ENCODE results near the gene BRD4. TPM values are rescaled to one million over a fixed set of nuclear protein-coding genes. Genes with fewer than 3 reads are reported as not detected.
"Not testable (repeated sequence)": the region's sequence is repeated elsewhere in the genome, so short reads cannot be mapped to it uniquely, and the experiment has no call there.

BRD4 gene
- total and polyA plus RNA-seq, 2 donors from 2014 or later, result 14.3 to 107 TPM

- H3K9ac ChIP-seq (ENCODE audit: low read length in 3 of 3), result no peak overlapping the region
- peak in 1 of 5 donors; percentile 39 for DNase-seq
- no peak overlapping the region for H3K4me3 ChIP-seq (ENCODE audit: low read length in 3 of 3)
- intact Hi-C loops (cut with DNase I), result no loop called here
- H3K27ac ChIP-seq (ENCODE audit: low read depth in 2 of 2, low read length in 2 of 2), result no peak overlapping the region
- no peak for FAIRE-seq
- TF ChIP-seq, protein P1, sequence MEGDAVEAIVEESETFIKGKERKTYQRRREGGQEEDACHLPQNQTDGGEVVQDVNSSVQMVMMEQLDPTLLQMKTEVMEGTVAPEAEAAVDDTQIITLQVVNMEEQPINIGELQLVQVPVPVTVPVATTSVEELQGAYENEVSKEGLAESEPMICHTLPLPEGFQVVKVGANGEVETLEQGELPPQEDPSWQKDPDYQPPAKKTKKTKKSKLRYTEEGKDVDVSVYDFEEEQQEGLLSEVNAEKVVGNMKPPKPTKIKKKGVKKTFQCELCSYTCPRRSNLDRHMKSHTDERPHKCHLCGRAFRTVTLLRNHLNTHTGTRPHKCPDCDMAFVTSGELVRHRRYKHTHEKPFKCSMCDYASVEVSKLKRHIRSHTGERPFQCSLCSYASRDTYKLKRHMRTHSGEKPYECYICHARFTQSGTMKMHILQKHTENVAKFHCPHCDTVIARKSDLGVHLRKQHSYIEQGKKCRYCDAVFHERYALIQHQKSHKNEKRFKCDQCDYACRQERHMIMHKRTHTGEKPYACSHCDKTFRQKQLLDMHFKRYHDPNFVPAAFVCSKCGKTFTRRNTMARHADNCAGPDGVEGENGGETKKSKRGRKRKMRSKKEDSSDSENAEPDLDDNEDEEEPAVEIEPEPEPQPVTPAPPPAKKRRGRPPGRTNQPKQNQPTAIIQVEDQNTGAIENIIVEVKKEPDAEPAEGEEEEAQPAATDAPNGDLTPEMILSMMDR (IDR thresholded peaks at IDR 0.05; ENCODE audit: borderline replicate concordance, extremely low read depth, insufficient read depth), result no peak
- peaks cover 0 to 3% (median 0%) of the 10 kb centered on the region in 3 donors for H3K4me1 ChIP-seq (ENCODE audit: control insufficient read depth in 2 of 3, insufficient read depth in 2 of 3, low read depth in 1 of 3, low read length in 3 of 3)
- no peaks in the 10 kb centered on the region for H3K9me3 ChIP-seq (ENCODE audit: control insufficient read depth in 2 of 3, insufficient read depth in 1 of 3, low read length in 3 of 3)
- H3K36me3 ChIP-seq (ENCODE audit: control insufficient read depth in 2 of 3, insufficient read depth in 3 of 3, low read length in 3 of 3), result peaks cover 0 to 58% (median 30%) of the 10 kb centered on the region in 3 donors
- no peaks in the 10 kb centered on the region for H3K27me3 ChIP-seq (ENCODE audit: control insufficient read depth, insufficient read depth, low read length)
Measured at GRCh38 chr19:15368051-15368632, 35.8 kb upstream of the BRD4 start.

- Histone ChIP-seq H3K9ac (ENCODE audit: low read length in 3 of 3) (no peak overlapping the region), H3K4me1 (ENCODE audit: control insufficient read depth in 2 of 3, insufficient read depth in 2 of 3, low read depth in 1 of 3, low read length in 3 of 3) (peaks cover 0 to 3% (median 0%) of the 10 kb centered on the region in 3 donors), H3K9me3 (ENCODE audit: control insufficient read depth in 2 of 3, insufficient read depth in 1 of 3, low read length in 3 of 3) (no peaks in the 10 kb centered on the region), H3K27ac (ENCODE audit: low read depth in 2 of 2, low read length in 2 of 2) (no peak overlapping the region), H3K36me3 (ENCODE audit: control insufficient read depth in 2 of 3, insufficient read depth in 3 of 3, low read length in 3 of 3) (peaks cover 0 to 53% (median 30%) of the 10 kb centered on the region in 3 donors), H3K4me3 (ENCODE audit: low read length in 3 of 3) (no peak overlapping the region), H3K27me3 (ENCODE audit: control insufficient read depth, insufficient read depth, low read length) (no peaks in the 10 kb centered on the region)
- TF ChIP-seq, protein P1 (IDR thresholded peaks at IDR 0.05; ENCODE audit: borderline replicate concordance, extremely low read depth, insufficient read depth), result no peak
- DNase-seq, result peak in 1 of 5 donors; percentile 1
- intact Hi-C loops (cut with DNase I), result no loop called here
- FAIRE-seq, result no peak
Measured at GRCh38 chr19:15367439-15367838, 35.1 kb upstream of the BRD4 start.

DNA sequence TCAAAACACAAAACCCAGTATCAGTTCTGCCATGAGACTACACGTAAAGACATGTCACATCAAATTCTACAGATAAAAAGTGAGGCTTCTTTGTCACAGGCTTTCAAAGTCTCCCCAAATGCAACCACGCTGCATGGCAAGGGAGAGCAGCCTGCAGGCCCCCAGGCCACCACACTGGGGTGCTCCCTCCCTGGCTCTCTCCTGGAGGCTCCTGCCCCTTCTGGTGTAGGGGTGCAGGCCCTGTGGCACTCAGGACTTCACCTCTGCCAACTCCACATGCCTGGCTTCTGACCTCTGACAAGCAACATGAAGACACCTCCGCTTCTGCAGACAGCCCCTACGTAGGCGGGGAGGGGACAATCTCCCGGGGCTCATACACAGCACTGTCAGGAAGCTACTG, 32.9 kb upstream of the BRD4 start:
- Histone ChIP-seq H3K27ac (ENCODE audit: low read depth in 2 of 2, low read length in 2 of 2) (no peak overlapping the region), H3K4me1 (ENCODE audit: control insufficient read depth in 2 of 3, insufficient read depth in 2 of 3, low read depth in 1 of 3, low read length in 3 of 3) (peaks cover 0 to 3% (median 0%) of the 10 kb centered on the region in 3 donors), H3K36me3 (ENCODE audit: control insufficient read depth in 2 of 3, insufficient read depth in 3 of 3, low read length in 3 of 3) (peaks cover 5 to 50% (median 36%) of the 10 kb centered on the region in 3 donors), H3K9me3 (ENCODE audit: control insufficient read depth in 2 of 3, insufficient read depth in 1 of 3, low read length in 3 of 3) (no peaks in the 10 kb centered on the region), H3K4me3 (ENCODE audit: low read length in 3 of 3) (no peak overlapping the region), H3K27me3 (ENCODE audit: control insufficient read depth, insufficient read depth, low read length) (no peaks in the 10 kb centered on the region), H3K9ac (ENCODE audit: low read length in 3 of 3) (no peak overlapping the region)
- intact Hi-C loops (cut with DNase I), result no loop called here
- TF ChIP-seq, protein P1 (IDR thresholded peaks at IDR 0.05; ENCODE audit: borderline replicate concordance, extremely low read depth, insufficient read depth), result no peak
- no peak for DNase-seq
- no peak for FAIRE-seq

DNA sequence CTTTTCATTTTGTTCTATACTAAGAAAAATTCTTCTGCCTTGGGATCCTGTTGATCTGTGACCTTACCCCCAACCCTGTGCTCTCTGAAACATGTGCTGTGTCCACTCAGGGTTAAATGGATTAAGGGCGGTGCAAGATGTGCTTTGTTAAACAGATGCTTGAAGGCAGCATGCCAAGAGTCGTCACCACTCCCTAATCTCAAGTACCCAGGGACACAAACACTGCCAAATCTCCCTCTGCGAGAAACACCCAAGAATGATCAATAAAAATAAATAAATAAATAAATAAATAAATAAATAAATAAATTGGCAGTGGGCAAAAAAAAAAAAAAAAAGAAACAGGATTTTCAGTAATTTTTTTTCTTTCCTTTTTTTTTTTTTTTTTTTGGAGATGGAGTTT, 31.5 kb upstream of the BRD4 start:
- H3K4me1 ChIP-seq (ENCODE audit: control insufficient read depth in 2 of 3, insufficient read depth in 2 of 3, low read depth in 1 of 3, low read length in 3 of 3); H3K27ac ChIP-seq (ENCODE audit: low read depth in 2 of 2, low read length in 2 of 2); H3K9ac ChIP-seq (ENCODE audit: low read length in 3 of 3); H3K9me3 ChIP-seq (ENCODE audit: control insufficient read depth in 2 of 3, insufficient read depth in 1 of 3, low read length in 3 of 3); H3K4me3 ChIP-seq (ENCODE audit: low read length in 3 of 3); H3K27me3 ChIP-seq (ENCODE audit: control insufficient read depth, insufficient read depth, low read length); FAIRE-seq; intact Hi-C loops (cut with DNase I): not testable (repeated sequence)
- peaks cover 6 to 44% (median 38%) of the 10 kb centered on the region in 3 donors for H3K36me3 ChIP-seq (ENCODE audit: control insufficient read depth in 2 of 3, insufficient read depth in 3 of 3, low read length in 3 of 3)
- peak in 1 of 5 donors; percentile 10 for DNase-seq

DNA sequence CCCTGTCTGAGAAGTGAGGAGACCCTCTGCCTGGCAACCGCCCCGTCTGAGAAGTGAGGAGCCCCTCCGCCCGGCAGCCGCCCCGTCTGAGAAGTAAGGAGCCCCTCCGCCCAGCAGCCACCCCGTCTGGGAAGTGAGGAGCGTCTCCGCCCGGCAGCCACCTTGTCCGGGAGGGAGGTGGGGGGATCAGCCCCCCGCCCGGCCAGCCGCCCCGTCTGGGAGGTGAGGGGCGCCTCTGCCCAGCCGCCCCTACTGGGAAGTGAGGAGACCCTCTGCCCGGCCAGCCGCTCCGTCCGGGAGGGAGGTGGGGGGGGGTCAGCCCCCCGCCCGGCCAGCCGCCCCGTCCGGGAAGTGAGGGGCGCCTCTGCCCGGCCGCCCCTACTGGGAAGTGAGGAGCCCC, 30.7 kb upstream of the BRD4 start:
- H3K36me3 ChIP-seq (ENCODE audit: control insufficient read depth in 2 of 3, insufficient read depth in 3 of 3, low read length in 3 of 3), result peaks cover 9 to 44% (median 42%) of the 10 kb centered on the region in 3 donors
- intact Hi-C loops (cut with DNase I); FAIRE-seq; H3K4me3 ChIP-seq (ENCODE audit: low read length in 3 of 3); H3K9ac ChIP-seq (ENCODE audit: low read length in 3 of 3); H3K27ac ChIP-seq (ENCODE audit: low read depth in 2 of 2, low read length in 2 of 2); H3K9me3 ChIP-seq (ENCODE audit: control insufficient read depth in 2 of 3, insufficient read depth in 1 of 3, low read length in 3 of 3); DNase-seq; H3K27me3 ChIP-seq (ENCODE audit: control insufficient read depth, insufficient read depth, low read length); H3K4me1 ChIP-seq (ENCODE audit: control insufficient read depth in 2 of 3, insufficient read depth in 2 of 3, low read depth in 1 of 3, low read length in 3 of 3): not testable (repeated sequence)

- H3K9me3 ChIP-seq (ENCODE audit: control insufficient read depth in 2 of 3, insufficient read depth in 1 of 3, low read length in 3 of 3); H3K27ac ChIP-seq (ENCODE audit: low read depth in 2 of 2, low read length in 2 of 2); H3K4me1 ChIP-seq (ENCODE audit: control insufficient read depth in 2 of 3, insufficient read depth in 2 of 3, low read depth in 1 of 3, low read length in 3 of 3); H3K4me3 ChIP-seq (ENCODE audit: low read length in 3 of 3); FAIRE-seq; intact Hi-C loops (cut with DNase I); H3K9ac ChIP-seq (ENCODE audit: low read length in 3 of 3); H3K27me3 ChIP-seq (ENCODE audit: control insufficient read depth, insufficient read depth, low read length): not testable (repeated sequence)
- peaks cover 9 to 41% (median 37%) of the 10 kb centered on the region in 3 donors for H3K36me3 ChIP-seq (ENCODE audit: control insufficient read depth in 2 of 3, insufficient read depth in 3 of 3, low read length in 3 of 3)
- peak in 1 of 5 donors; percentile 5 for DNase-seq
Measured at GRCh38 chr19:15360015-15360414, 27.7 kb upstream of the BRD4 start.

Measured in kidney (tissue), 14 donors.